Karpas-422 (cell line): ENCODE data around the gene THAP3. TPM values are rescaled to one million over a fixed set of nuclear protein-coding genes. Genes with fewer than 3 reads are reported as not detected.

Experiments used
- DNase-seq: peaks from one replicate; pipeline ENCODE4 v3.0.0-alpha.2; 2015
- H2AFZ ChIP-seq: fragments of 200-600 bp; sonication (generic); 2 replicates; pipeline ENCODE4 v1.6.1; 2014; ENCODE audit warnings: antibody characterized with exemption, low read length, mixed read lengths
- H3K27ac ChIP-seq: fragments of 200-600 bp; sonication (generic); 2 replicates; pipeline ENCODE4 v1.5.1; 2014; ENCODE audit warnings: mild to moderate bottlenecking, low read length, moderate library complexity
- H3K27me3 ChIP-seq: fragments of 200-600 bp; sonication (generic); 2 replicates; pipeline ENCODE4 v1.6.1; 2014; ENCODE audit warnings: low read length, mixed read lengths
- H3K36me3 ChIP-seq: fragments of 200-600 bp; sonication (generic); 2 replicates; pipeline ENCODE4 v1.6.1; 2014; ENCODE audit warnings: low read length, mixed read lengths; ENCODE audit not compliant: insufficient read depth
- H3K4me1 ChIP-seq: fragments of 200-600 bp; sonication (generic); 2 replicates; pipeline ENCODE4 v1.6.1; 2014; ENCODE audit warnings: mild to moderate bottlenecking, low read length, mixed read lengths
- H3K4me2 ChIP-seq: fragments of 200-600 bp; sonication (generic); 2 replicates; pipeline ENCODE4 v1.6.1; 2014; ENCODE audit warnings: low read length, low read depth, mild to moderate bottlenecking; ENCODE audit not compliant: poor library complexity, severe bottlenecking
- H3K4me3 ChIP-seq: fragments of 200-600 bp; sonication (generic); 2 replicates; pipeline ENCODE4 v1.5.1; 2014; ENCODE audit warnings: mild to moderate bottlenecking, antibody characterized with exemption, low read length, mixed read lengths
- H3K79me2 ChIP-seq: fragments of 200-600 bp; sonication (generic); 2 replicates; pipeline ENCODE4 v1.6.1; 2014; ENCODE audit warnings: mild to moderate bottlenecking, low read length, mixed read lengths
- H3K9ac ChIP-seq: fragments of 200-600 bp; sonication (generic); 2 replicates; pipeline ENCODE4 v1.6.0; 2014; ENCODE audit warnings: low read length
- H3K9me2 ChIP-seq: fragments of 200-600 bp; sonication (generic), shearing (Covaris generic); replicated peaks from 2 replicates; pipeline ENCODE4 v1.6.0; 2014; ENCODE audit warnings: mild to moderate bottlenecking, low read length, moderate library complexity; ENCODE audit not compliant: insufficient read depth
- H3K9me3 ChIP-seq: fragments of 300-700, 200-600 bp; sonication (generic); 2 replicates; pipeline ENCODE4 v1.6.1; 2014; ENCODE audit warnings: low read length, mixed read lengths
- H4K20me1 ChIP-seq: fragments of 200-600 bp; sonication (generic); 2 replicates; pipeline ENCODE4 v1.6.1; 2014; ENCODE audit warnings: mild to moderate bottlenecking, antibody characterized with exemption, low read length, low read depth; ENCODE audit not compliant: insufficient read depth
- total RNA-seq: library from RNA; depleted of rRNA; stranded (reverse); fragments of >200 nt; shearing (Covaris generic); gene quantifications from 2 replicates; pipeline ENCODE4 v1.2.3, GENCODE V29; 2014; ENCODE audit warnings: low replicate concordance

The THAP3 gene
- total RNA-seq, 1 experiment from 2014 or later, result 13.3 TPM

GRCh38 chr1:6613361-6614018, 11.2 kb upstream of the THAP3 start, which contains the start of gene PHF13:
Gene PHF13, plus strand, starts transcription at chr1:6613731. Its CDS starts 336 bp downstream, at chr1:6614067.
- Histone ChIP-seq H3K4me2 (peak within 1 kb of the TSS; percentile 90), H3K27me3 (no peaks in the 10 kb centered on the region), H3K36me3 (no peaks in the 10 kb centered on the region), H2AFZ (peak within 1 kb of the TSS; percentile 32; the same call in 1 of the 2 replicates), H3K4me1 (peaks cover 18% of the 10 kb centered on the region), H3K79me2 (peaks cover 38% of the 10 kb centered on the region), H3K9me3 (no peaks in the 10 kb centered on the region), H3K9ac (peak within 1 kb of the TSS; percentile 99), H3K27ac (peak within 1 kb of the TSS; percentile 78), H3K9me2 (no peaks in the 10 kb centered on the region), H3K4me3 (peak within 1 kb of the TSS; percentile 96), H4K20me1 (no peaks in the 10 kb centered on the region)
- peak; percentile 99 for DNase-seq

GRCh38 chr1:6614019-6614928, 10.4 kb upstream of the THAP3 start:
- peak; percentile 80 for DNase-seq
- H3K27ac ChIP-seq, result peak overlapping the region; percentile 78
- H4K20me1 ChIP-seq, result no peaks in the 10 kb centered on the region
- no peaks in the 10 kb centered on the region for H3K9me2 ChIP-seq
- peak overlapping the region; percentile 99 for H3K9ac ChIP-seq
- peaks cover 38% of the 10 kb centered on the region for H3K79me2 ChIP-seq
- H3K4me3 ChIP-seq, result peak overlapping the region; percentile 96
- peak overlapping the region; percentile 90 for H3K4me2 ChIP-seq
- no peaks in the 10 kb centered on the region for H3K9me3 ChIP-seq
- H2AFZ ChIP-seq, result no peak overlapping the region
- H3K4me1 ChIP-seq, result peaks cover 17% of the 10 kb centered on the region
- H3K27me3 ChIP-seq, result no peaks in the 10 kb centered on the region
- H3K36me3 ChIP-seq, result no peaks in the 10 kb centered on the region

GRCh38 chr1:6614929-6615785, 9.5 kb upstream of the THAP3 start:
- no peak overlapping the region for H3K27ac ChIP-seq
- no peaks in the 10 kb centered on the region for H3K9me3 ChIP-seq
- H3K4me2 ChIP-seq, result peak overlapping the region; percentile 76
- H3K4me3 ChIP-seq, result peak overlapping the region; percentile 96
- H2AFZ ChIP-seq, result no peak overlapping the region
- peaks cover 15% of the 10 kb centered on the region for H3K4me1 ChIP-seq
- no peaks in the 10 kb centered on the region for H3K27me3 ChIP-seq
- no peaks in the 10 kb centered on the region for H4K20me1 ChIP-seq
- 0 out of 2 replicates have a peak, but pooled peaks cover 4% of the 10 kb centered on the region for H3K36me3 ChIP-seq
- H3K9ac ChIP-seq, result peak overlapping the region; percentile 99
- peaks cover 38% of the 10 kb centered on the region for H3K79me2 ChIP-seq
- no peaks in the 10 kb centered on the region for H3K9me2 ChIP-seq
- no peak for DNase-seq

- no peak for DNase-seq
- H3K9me3 ChIP-seq, result no peaks in the 10 kb centered on the region
- H2AFZ ChIP-seq, result no peak overlapping the region
- H3K36me3 ChIP-seq, result 0 out of 2 replicates have a peak, but pooled peaks cover 6% of the 10 kb centered on the region
- no peak overlapping the region for H3K4me2 ChIP-seq
- H3K9ac ChIP-seq, result no peak overlapping the region
- no peaks in the 10 kb centered on the region for H4K20me1 ChIP-seq
- H3K27ac ChIP-seq, result no peak overlapping the region
- peaks cover 23% of the 10 kb centered on the region for H3K4me1 ChIP-seq
- H3K4me3 ChIP-seq, result no peak overlapping the region
- no peaks in the 10 kb centered on the region for H3K9me2 ChIP-seq
- peaks cover 34% of the 10 kb centered on the region for H3K79me2 ChIP-seq
- no peaks in the 10 kb centered on the region for H3K27me3 ChIP-seq
Observed at GRCh38 chr1:6619045-6619444, 5.6 kb upstream of the THAP3 start.

GRCh38 chr1:6621429-6622391, 3.0 kb upstream of the THAP3 start:
- Histone ChIP-seq H3K4me2 (no peak overlapping the region), H3K27me3 (no peaks in the 10 kb centered on the region), H3K9me2 (no peaks in the 10 kb centered on the region), H3K9me3 (no peaks in the 10 kb centered on the region), H3K9ac (no peak overlapping the region), H3K4me3 (no peak overlapping the region), H3K4me1 (peaks cover 28% of the 10 kb centered on the region), H3K79me2 (peaks cover 31% of the 10 kb centered on the region), H4K20me1 (no peaks in the 10 kb centered on the region), H3K27ac (no peak overlapping the region), H3K36me3 (0 out of 2 replicates have a peak, but pooled peaks cover 6% of the 10 kb centered on the region), H2AFZ (no peak overlapping the region)
- DNase-seq, result no peak

GRCh38 chr1:6622396-6623152, 2.1 kb upstream of the THAP3 start:
- Histone ChIP-seq H3K27ac (0 out of 2 replicates have a peak overlapping the region, but pooled peaks have one; percentile 4), H2AFZ (no peak overlapping the region), H3K27me3 (no peaks in the 10 kb centered on the region), H4K20me1 (no peaks in the 10 kb centered on the region), H3K79me2 (peaks cover 31% of the 10 kb centered on the region), H3K4me1 (peaks cover 28% of the 10 kb centered on the region), H3K4me3 (no peak overlapping the region), H3K9me3 (no peaks in the 10 kb centered on the region), H3K9ac (no peak overlapping the region), H3K9me2 (no peaks in the 10 kb centered on the region), H3K36me3 (0 out of 2 replicates have a peak, but pooled peaks cover 6% of the 10 kb centered on the region), H3K4me2 (peak overlapping the region; percentile 38)
- no peak for DNase-seq
